SK-N-SH (cell line): Measurements from ENCODE around the gene C1orf35. TPM values are rescaled to one million over a fixed set of nuclear protein-coding genes. Genes with fewer than 3 reads are reported as not detected.

Experiments used
- CTCF ChIA-PET: fragments of 300-600, 350-600 bp; formaldehyde crosslinking; extraction: SDS; loops from one replicate; lab custom pipeline; 2021; lab: Yijun Ruan, JAX
- POLR2A ChIA-PET: fragments of 350-600 bp; sonication (Branson Sonifier 250); formaldehyde crosslinking; extraction: SDS; loops from one replicate; lab custom pipeline; 2020; ENCODE audit warnings: antibody characterized with exemption, inconsistent platforms; lab: Yijun Ruan, JAX
- DNase-seq: peaks from one replicate; pipeline ENCODE4 v3.0.0; 2012
- H2AFZ ChIP-seq: fragments of 200-600 bp; sonication (generic); 2 replicates; pipeline ENCODE4 v1.8.1; 2016; ENCODE audit warnings: antibody characterized with exemption, mild to moderate bottlenecking, low read depth
- H3F3A ChIP-seq: fragments of 200-600 bp; sonication (generic); replicated peaks from 2 replicates; pipeline ENCODE3; 2016; ENCODE audit warnings: antibody characterized with exemption, mild to moderate bottlenecking; ENCODE audit not compliant: insufficient read depth
- H3K27ac ChIP-seq, 2 experiments: fragments of 200-500 bp in 1 of 2; fragments of 200-600 bp in 1 of 2; sonication (Bioruptor generic) in 1 of 2; sonication (generic), shearing (Covaris generic) in 1 of 2; 2 replicates each; pipeline versions ENCODE4 v1.5.1 to v1.6.1; 2014 to 2016; ENCODE audit warnings: low read depth in 2 of 2, inconsistent platforms in 1 of 2, low read length in 1 of 2, mild to moderate bottlenecking in 1 of 2, mixed read lengths in 1 of 2
- H3K27me3 ChIP-seq: fragments of 200-600 bp; sonication (generic), shearing (Covaris generic); 2 replicates; pipeline ENCODE4 v1.6.1; 2016; ENCODE audit warnings: mixed run types; ENCODE audit not compliant: insufficient read depth
- H3K36me3 ChIP-seq, 2 experiments: fragments of 200-500 bp in 1 of 2; fragments of 200-600 bp in 1 of 2; sonication (Bioruptor generic) in 1 of 2; sonication (generic) in 1 of 2; replicated peaks in 1 of 2; 2 replicates each; pipeline versions ENCODE3 to v1.5.1; 2014 to 2016; ENCODE audit warnings: low read length in 1 of 2, mild to moderate bottlenecking in 1 of 2; ENCODE audit not compliant: insufficient read depth in 2 of 2, control insufficient read depth in 1 of 2
- H3K4me1 ChIP-seq, 2 experiments: fragments of 200-500 bp in 1 of 2; fragments of 200-600 bp in 1 of 2; sonication (Bioruptor generic) in 1 of 2; sonication (generic), shearing (Covaris generic) in 1 of 2; 2 replicates each; pipeline versions ENCODE4 v1.5.1 to v1.6.1; 2014 to 2016; ENCODE audit warnings: low read depth in 1 of 2, low read length in 1 of 2, mixed run types in 1 of 2; ENCODE audit not compliant: insufficient read depth in 2 of 2, control insufficient read depth in 1 of 2
- H3K4me2 ChIP-seq: fragments of 200-600 bp; sonication (generic), shearing (Covaris generic); 2 replicates; pipeline ENCODE4 v1.6.1; 2017; ENCODE audit warnings: mixed run types
- H3K4me3 ChIP-seq, 2 experiments: fragments of 200-500 bp in 1 of 2; fragments of 200-600 bp in 1 of 2; sonication (Bioruptor generic) in 1 of 2; sonication (generic), shearing (Covaris generic) in 1 of 2; 2 replicates each; pipeline versions ENCODE4 v1.5.1 to v1.8.1; 2014 to 2016; ENCODE audit warnings: low read depth in 2 of 2, inconsistent platforms in 1 of 2, low read length in 1 of 2, mild to moderate bottlenecking in 1 of 2, mixed read lengths in 1 of 2, moderate library complexity in 1 of 2
- H3K79me2 ChIP-seq: fragments of 200-600 bp; sonication (generic); 2 replicates; pipeline ENCODE4 v1.8.1; 2017; ENCODE audit warnings: mild to moderate bottlenecking; ENCODE audit not compliant: insufficient read depth
- H3K9ac ChIP-seq: fragments of 200-600 bp; sonication (generic); 2 replicates; pipeline ENCODE4 v1.6.1; 2017; ENCODE audit warnings: mixed run types
- H3K9me2 ChIP-seq: fragments of 200-600 bp; sonication (generic); 2 replicates; pipeline ENCODE4 v1.6.1; 2017; ENCODE audit warnings: mixed run types
- H3K9me3 ChIP-seq: fragments of 200-600 bp; sonication (generic); 2 replicates; pipeline ENCODE4 v1.6.1; 2017; ENCODE audit warnings: mixed run types, mild to moderate bottlenecking, moderate library complexity
- H4K20me1 ChIP-seq: fragments of 200-600 bp; sonication (generic); 2 replicates; pipeline ENCODE4 v1.6.1; 2017; ENCODE audit warnings: mild to moderate bottlenecking, mixed run types; ENCODE audit not compliant: insufficient read depth
- CHD2 ChIP-seq: fragments of 150-350 bp; IDR thresholded peaks from 2 replicates; pipeline ENCODE4 v1.6.1; 2018; ENCODE audit warnings: low read length; ENCODE audit not compliant: partially characterized antibody
- CTCF ChIP-seq: fragments of 200-600 bp; sonication (generic); IDR thresholded peaks from 2 replicates; pipeline ENCODE4 v1.6.1; 2017; ENCODE audit warnings: antibody characterized with exemption, mild to moderate bottlenecking, moderate library complexity
- EP300 ChIP-seq, 2 experiments: IDR thresholded peaks; 2 replicates each; pipeline versions ENCODE4 v1.4.0 to v1.6.1; 2012; ENCODE audit warnings: borderline replicate concordance in 1 of 2, low read depth in 1 of 2, low read length in 1 of 2
- FOSL2 ChIP-seq: IDR thresholded peaks from 2 replicates; pipeline ENCODE4 v1.4.0; 2012; ENCODE audit warnings: low read depth, mild to moderate bottlenecking, moderate library complexity, borderline replicate concordance
- FOXJ3 ChIP-seq: sonication (generic); formaldehyde crosslinking; IDR thresholded peaks from 2 replicates; pipeline ENCODE4 v1.5.1; 2020; ENCODE audit warnings: mild to moderate bottlenecking, missing genetic modification reagents
- GABPA ChIP-seq: IDR thresholded peaks from 2 replicates; pipeline ENCODE4 v1.4.0; 2012; ENCODE audit warnings: low read depth, mild to moderate bottlenecking
- GATA2 ChIP-seq: sonication (generic); formaldehyde crosslinking; IDR thresholded peaks from 2 replicates; pipeline ENCODE4 v1.5.0; 2020; ENCODE audit warnings: mild to moderate bottlenecking, missing genetic modification reagents
- IRF3 ChIP-seq: fragments of 150-350 bp; IDR thresholded peaks from 2 replicates; pipeline ENCODE4 v1.6.1; 2016; ENCODE audit warnings: mild to moderate bottlenecking, low read depth, low read length
- JUND ChIP-seq: IDR thresholded peaks from 2 replicates; pipeline ENCODE4 v1.4.0; 2012
- MXI1 ChIP-seq: IDR thresholded peaks from 2 replicates; pipeline ENCODE4 v1.6.1; 2012; ENCODE audit warnings: mild to moderate bottlenecking, low read depth, low read length, improper control_type of control experiment
- PBX3 ChIP-seq: IDR thresholded peaks from 2 replicates; pipeline ENCODE4; 2012
- RCOR1 ChIP-seq: fragments of 150-350 bp; IDR thresholded peaks from 2 replicates; pipeline ENCODE4 v1.6.1; 2017; ENCODE audit warnings: antibody characterized with exemption, low read length
- SIN3A ChIP-seq: IDR thresholded peaks from 2 replicates; pipeline ENCODE4 v1.6.1; 2012; ENCODE audit warnings: low read depth, mild to moderate bottlenecking, low read length, moderate library complexity, borderline replicate concordance
- SMC3 ChIP-seq: IDR thresholded peaks from 2 replicates; pipeline ENCODE4 v1.6.1; 2012; ENCODE audit warnings: low read depth, low read length, improper control_type of control experiment
- TAF1 ChIP-seq: IDR thresholded peaks from 2 replicates; pipeline ENCODE4 v1.6.1; 2012; ENCODE audit warnings: low read depth, mild to moderate bottlenecking, low read length, moderate library complexity, borderline replicate concordance
- USF1 ChIP-seq: IDR thresholded peaks from 2 replicates; pipeline ENCODE4 v1.4.0; 2012; ENCODE audit warnings: low read depth, borderline replicate concordance
- YY1 ChIP-seq: IDR thresholded peaks from 2 replicates; pipeline ENCODE4 v1.4.0; 2012; ENCODE audit warnings: low read depth, mild to moderate bottlenecking
- WGBS: methylation state at CpG from one replicate; pipeline ENCODE4 v1.1.6; 2017; ENCODE audit warnings: low lambda C conversion rate; 5-methylcytosine and 5-hydroxymethylcytosine counted together
- polyA plus RNA-seq, 3 experiments: library from polyadenylated mRNA; depleted of rRNA; stranded (reverse); fragments of >200 nt; gene quantifications; 2 replicates each; pipeline ENCODE4 v1.2.3, GENCODE V29; 2012

C1orf35 gene
- polyA plus RNA-seq, 1 of the 3 experiments (the other 2 are of a cell fraction): 42.9 TPM

GRCh38 chr1:228112617-228113016 lies 9.5 kb upstream of the C1orf35 start:
- H3K4me2 ChIP-seq: no peak overlapping the region
- TF ChIP-seq GABPA (no peak), SMC3 (no peak), USF1 (no peak), TAF1 (no peak), RCOR1 (no peak), FOXJ3 (CRISPR knock-in tag) (no peak), SIN3A (no peak), FOSL2 (no peak), IRF3 (no peak), YY1 (no peak), CHD2 (no peak), PBX3 (no peak), JUND (no peak), GATA2 (no peak), CTCF (no peak), EP300 (IDR thresholded peaks at IDR 0.05; ENCODE audit: borderline replicate concordance in 1 of 2, low read depth in 1 of 2, low read length in 1 of 2) (no peak), MXI1 (no peak)
- CTCF ChIA-PET: interaction anchor here (3.6 kb wide), 1 partner anchor 18 kb away, joined by 10 read pairs; no protein-coding TSS in a partner anchor
- peaks cover 4 to 18% of the 10 kb centered on the region in 2 experiments; a peak in 3 of 4 replicates for H3K4me1 ChIP-seq
- peaks cover 0 to 2% of the 10 kb centered on the region in 2 experiments for H3K36me3 ChIP-seq
- peaks cover 17% of the 10 kb centered on the region; the same call in 1 of the 2 replicates for H3K79me2 ChIP-seq
- H4K20me1 ChIP-seq: no peaks in the 10 kb centered on the region
- H2AFZ ChIP-seq: no peak overlapping the region
- 57% methylated on average over 1 of the region's 1 CpG for WGBS
- H3K27me3 ChIP-seq: no peaks in the 10 kb centered on the region
- no peak overlapping the region for H3K4me3 ChIP-seq
- POLR2A ChIA-PET: no interaction called here
- H3K27ac ChIP-seq: no peak overlapping the region
- H3K9me3 ChIP-seq: no peaks in the 10 kb centered on the region
- H3K9me2 ChIP-seq: no peaks in the 10 kb centered on the region
- no peak overlapping the region for H3K9ac ChIP-seq
- DNase-seq: no peak
- peaks cover 2% of the 10 kb centered on the region for H3F3A ChIP-seq
